Transverse colon (tissue), 4 donors: ENCODE measurements around the gene LDLRAD4.

Experiments
- CTCF ChIP-seq, 5 experiments: fragments of 200-600 bp in 3 of 5; fragments of 450-650 bp in 2 of 5; sonication (generic) in 3 of 5; IDR thresholded peaks; 1 replicate in 2 of 5; 2 replicates in 3 of 5; pipeline ENCODE4 v1.5.1; 2016 to 2017; ENCODE audit warnings: antibody characterized with exemption in 5 of 5, inconsistent platforms in 3 of 5, mild to moderate bottlenecking in 2 of 5, moderate library complexity in 1 of 5
- POLR2AphosphoS5 ChIP-seq, 3 donors: sonication (generic); formaldehyde crosslinking; IDR thresholded peaks; one replicate each; pipeline ENCODE4 v1.6.1; 2016; ENCODE audit warnings: antibody characterized with exemption in 3 of 3

- no peak for TF ChIP-seq CTCF (IDR thresholded peaks at IDR 0.05)
- TF ChIP-seq POLR2AphosphoS5 (IDR thresholded peaks at IDR 0.05): peak in 1 of 3 donors; percentile 40
Observed at GRCh38 chr18:13219593-13220159, 1.1 kb downstream of the LDLRAD4 start.
